Fibroblast of lung (primary cell): ENCODE data around the gene THSD7B.

Experiments
- CTCF ChIP-seq, 2 donors: IDR thresholded peaks in 1 of 2; conservative IDR thresholded peaks in 1 of 2; 1 replicate in 1 of 2; 2 replicates in 1 of 2; pipeline ENCODE4 v1.5.1; 2011 to 2012; ENCODE audit warnings: low read length in 2 of 2, control low read depth in 1 of 2, inconsistent platforms in 1 of 2, low read depth in 1 of 2, mild to moderate bottlenecking in 1 of 2
- EZH2 ChIP-seq: IDR thresholded peaks from 2 replicates; pipeline ENCODE4 v1.5.1; 2012; ENCODE audit warnings: low read length, control low read depth, mild to moderate bottlenecking; ENCODE audit errors: missing control alignments

- TF ChIP-seq CTCF (conservative IDR thresholded peaks at IDR 0.05 in 1 of 2, IDR thresholded peaks at IDR 0.05 in 1 of 2; ENCODE audit: low read depth in 1 of 2, low read length in 2 of 2): no peak
- no peak for TF ChIP-seq EZH2
Measured at GRCh38 chr2:137049518-137049917, 284.2 kb downstream of the THSD7B start.
